IMR-90 (cell line): ENCODE measurements around the gene MACROD1. TPM values are rescaled to one million over a fixed set of nuclear protein-coding genes. Genes with fewer than 3 reads are reported as not detected.

ENCODE experiments used
- ATAC-seq: fragments of 200-7000 bp; cut with Tn5 transposase; 2 replicates; pipeline ENCODE4 v1.9.1; 2020; ENCODE audit warnings: low read depth, mild to moderate bottlenecking, moderate library complexity
- BruUV-seq: library from RNA; stranded (reverse); fragments of 400-500 nt; replicated peaks from 2 replicates; lab custom pipeline; 2021; lab: Mats Ljungman, UMichigan
- CTCF ChIA-PET: fragments of 300-600 bp; formaldehyde crosslinking; extraction: SDS; loops from one replicate; lab custom pipeline; 2021; ENCODE audit warnings: antibody characterized with exemption; lab: Yijun Ruan, JAX
- POLR2A ChIA-PET: fragments of 300-600 bp; sonication (Branson Sonifier 250); formaldehyde crosslinking; loops from one replicate; lab custom pipeline; 2022; ENCODE audit warnings: antibody characterized with exemption; ENCODE audit not compliant: unreplicated experiment; lab: Charles Lee
- DNase-seq: peaks from one replicate; pipeline ENCODE4 v3.0.0; 2013
- H2AFZ ChIP-seq: replicated peaks from 2 replicates; pipeline ENCODE3; 2013; ENCODE audit warnings: low read length, mild to moderate bottlenecking; ENCODE audit not compliant: poor library complexity
- H2AK5ac ChIP-seq: 2 replicates; pipeline ENCODE4 v1.6.1; 2013; ENCODE audit warnings: low read depth, low read length, inconsistent platforms
- H2AK9ac ChIP-seq: replicated peaks from 2 replicates; pipeline ENCODE3; 2013; ENCODE audit warnings: mild to moderate bottlenecking, low read depth, low read length, moderate library complexity; ENCODE audit not compliant: poor library complexity
- H2BK120ac ChIP-seq: 2 replicates; pipeline ENCODE4 v1.6.1; 2013; ENCODE audit warnings: low read depth, low read length, inconsistent platforms
- H2BK15ac ChIP-seq: 3 replicates; pipeline ENCODE4 v1.6.1; 2013; ENCODE audit warnings: low read depth, low read length, inconsistent platforms
- H2BK20ac ChIP-seq: 2 replicates; pipeline ENCODE4 v1.6.1; 2013; ENCODE audit warnings: low read depth, mild to moderate bottlenecking, inconsistent platforms, low read length, moderate library complexity
- H2BK5ac ChIP-seq: 2 replicates; pipeline ENCODE4 v1.6.1; 2013; ENCODE audit warnings: mild to moderate bottlenecking, low read depth, low read length, inconsistent platforms; ENCODE audit not compliant: poor library complexity, severe bottlenecking
- H3K14ac ChIP-seq: replicated peaks from 2 replicates; pipeline ENCODE4 v1.6.1; 2013; ENCODE audit warnings: low read depth, low read length, inconsistent platforms
- H3K18ac ChIP-seq: 2 replicates; pipeline ENCODE4 v1.6.1; 2013; ENCODE audit warnings: low read depth, low read length, control low read depth
- H3K23ac ChIP-seq: 2 replicates; pipeline ENCODE4 v1.6.1; 2013; ENCODE audit warnings: low read depth, low read length, inconsistent platforms
- H3K27ac ChIP-seq: 2 replicates; pipeline ENCODE4 v1.5.1; 2013; ENCODE audit warnings: mild to moderate bottlenecking, control low read depth, low read length; ENCODE audit not compliant: insufficient read depth
- H3K27me3 ChIP-seq: 2 replicates; pipeline ENCODE4 v1.6.1; 2013; ENCODE audit warnings: low read length; ENCODE audit not compliant: control insufficient read depth, insufficient read depth
- H3K36me3 ChIP-seq: 2 replicates; pipeline ENCODE4 v1.6.1; 2013; ENCODE audit warnings: low read length, mixed read lengths; ENCODE audit not compliant: control insufficient read depth, insufficient read depth
- H3K4ac ChIP-seq: 2 replicates; pipeline ENCODE4 v1.6.1; 2013; ENCODE audit warnings: low read depth, low read length, inconsistent platforms
- H3K4me1 ChIP-seq: 2 replicates; pipeline ENCODE4 v1.6.1; 2013; ENCODE audit warnings: low read length, mixed read lengths; ENCODE audit not compliant: control insufficient read depth, insufficient read depth
- H3K4me2 ChIP-seq: 2 replicates; pipeline ENCODE4 v1.6.1; 2013; ENCODE audit warnings: low read depth, mild to moderate bottlenecking, control low read depth, low read length, moderate library complexity
- H3K4me3 ChIP-seq: 2 replicates; pipeline ENCODE4 v1.5.1; 2013; ENCODE audit warnings: low read depth, mild to moderate bottlenecking, control low read depth, low read length, moderate library complexity; ENCODE audit not compliant: insufficient read depth
- H3K56ac ChIP-seq: 2 replicates; pipeline ENCODE4 v1.6.1; 2013; ENCODE audit warnings: low read length, inconsistent platforms; ENCODE audit not compliant: insufficient read depth; ENCODE audit errors: extremely low read depth
- H3K79me1 ChIP-seq, 2 experiments: 2 replicates each; pipeline ENCODE4 v1.6.1; 2013; ENCODE audit warnings: low read length in 2 of 2, inconsistent platforms in 1 of 2, low read depth in 1 of 2
- H3K9ac ChIP-seq: 2 replicates; pipeline ENCODE4 v1.6.1; 2013; ENCODE audit warnings: low read depth, low read length, control low read depth
- H3K9me1 ChIP-seq: 2 replicates; pipeline ENCODE4 v1.6.1; 2013; ENCODE audit warnings: low read length, inconsistent platforms; ENCODE audit not compliant: insufficient read depth
- H3K9me3 ChIP-seq: 2 replicates; pipeline ENCODE4 v1.6.1; 2013; ENCODE audit warnings: low read length; ENCODE audit not compliant: control insufficient read depth, insufficient read depth
- H4K20me1 ChIP-seq: 2 replicates; pipeline ENCODE4 v1.6.1; 2013; ENCODE audit warnings: low read length, inconsistent platforms; ENCODE audit not compliant: insufficient read depth
- H4K5ac ChIP-seq: 2 replicates; pipeline ENCODE4 v1.6.1; 2013; ENCODE audit warnings: mild to moderate bottlenecking, low read depth, low read length, control low read depth
- H4K8ac ChIP-seq, 2 experiments: 2 replicates each; pipeline ENCODE4 v1.6.1; 2013; ENCODE audit warnings: low read depth in 2 of 2, low read length in 2 of 2, control low read depth in 1 of 2, inconsistent platforms in 1 of 2
- H4K91ac ChIP-seq: 2 replicates; pipeline ENCODE4 v1.6.1; 2013; ENCODE audit warnings: low read depth, low read length, inconsistent platforms; ENCODE audit not compliant: insufficient read depth
- RFX5 ChIP-seq: IDR thresholded peaks from 2 replicates; pipeline ENCODE4 v1.8.0; 2012; ENCODE audit warnings: low read depth, mild to moderate bottlenecking, low read length, moderate library complexity
- WGBS, 2 experiments: methylation state at CpG; one replicate each; pipeline versions ENCODE4 v1.1.5 to v1.1.7; 2013; ENCODE audit warnings: missing lambda C conversion rate in 2 of 2; ENCODE audit not compliant: insufficient read length in 1 of 2; ENCODE audit errors: extremely low coverage in 2 of 2; 5-methylcytosine and 5-hydroxymethylcytosine counted together
- dilution Hi-C: fragments of 300-500 bp; cut with HindIII; formaldehyde crosslinking; loops from one replicate; pipeline ENCODE4 v1.14.3; 2018; ENCODE audit warnings: low sequenced_read_pairs; ENCODE audit not compliant: unreplicated experiment
- in situ Hi-C: fragments of 300-500 bp; cut with MboI; formaldehyde crosslinking; loops from 3 replicates; pipeline ENCODE4 v1.14.3; 2019; ENCODE audit warnings: low sequenced_read_pairs, inconsistent platforms, mixed read lengths
- intact Hi-C: fragments of 100-400 bp; cut with micrococcal nuclease; formaldehyde crosslinking; loops from 2 replicates; pipeline ENCODE4 v1.10.0; 2022
- polyA plus RNA-seq, 3 experiments: library from polyadenylated mRNA; depleted of rRNA; stranded (reverse); fragments of >200 nt; gene quantifications; 2 replicates each; pipeline ENCODE4 v1.2.3, GENCODE V29; 2012; ENCODE audit warnings: low replicate concordance in 1 of 3
- total RNA-seq: library from RNA; depleted of rRNA; stranded (reverse); fragments of >200 nt; gene quantifications from 2 replicates; pipeline ENCODE4 v1.2.3, GENCODE V29; 2012

Gene MACROD1
- total and polyA plus RNA-seq, 2 of the 4 experiments (the other 2 are of a cell fraction): 2.5 to 9.3 TPM

DNA sequence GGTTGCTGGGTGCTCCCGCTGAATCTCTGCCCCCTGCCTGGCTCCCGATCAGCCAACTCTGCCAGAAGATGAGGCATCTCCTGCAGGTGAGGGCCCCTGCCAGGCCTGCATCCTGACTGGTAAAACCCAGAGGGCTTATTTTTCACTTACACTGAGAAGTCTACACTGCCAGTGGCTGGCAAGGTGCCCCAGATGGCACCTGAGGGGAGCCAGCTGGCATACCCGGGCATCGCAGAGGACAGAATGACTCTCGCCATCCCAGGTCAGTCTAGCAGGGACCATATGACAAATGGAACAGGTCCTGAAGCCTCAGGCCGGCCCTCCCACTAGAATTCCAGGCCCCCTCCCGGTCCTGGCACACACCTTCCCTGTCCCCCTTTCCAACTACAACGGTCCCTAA is 30.9 kb downstream of the MACROD1 start:
- H3K36me3 ChIP-seq: no peaks in the 10 kb centered on the region
- no peak overlapping the region for H2BK20ac ChIP-seq
- WGBS, 2 experiments: 89% methylated on average over 5 of the region's 8 CpGs; no CpG with 5 or more reads in 1 of the 2 experiments
- H3K79me1 ChIP-seq: no peaks in the 10 kb centered on the region
- no peak overlapping the region for H3K4me2 ChIP-seq
- H3K9ac ChIP-seq: no peak overlapping the region
- H2AFZ ChIP-seq: no peak overlapping the region
- no peak overlapping the region for H4K8ac ChIP-seq
- no peak overlapping the region for H2BK5ac ChIP-seq
- in situ Hi-C loops: no loop called here
- H3K14ac ChIP-seq: no peak overlapping the region
- H3K18ac ChIP-seq: no peak overlapping the region
- DNase-seq (no peak), ATAC-seq (no peak)
- H3K4me1 ChIP-seq: peaks cover 4% of the 10 kb centered on the region; the same call in 1 of the 2 replicates
- CTCF ChIA-PET: no interaction called here
- H4K91ac ChIP-seq: no peak overlapping the region
- no peak overlapping the region for H2BK15ac ChIP-seq
- H2BK120ac ChIP-seq: no peak overlapping the region
- no TSS peak for BruUV-seq
- intact Hi-C loops: no loop called here
- no peaks in the 10 kb centered on the region for H3K9me1 ChIP-seq
- H3K27ac ChIP-seq: no peak overlapping the region
- TF ChIP-seq RFX5: no peak
- H3K56ac ChIP-seq: no peak overlapping the region
- no peak overlapping the region for H2AK5ac ChIP-seq
- H3K9me3 ChIP-seq: no peaks in the 10 kb centered on the region
- dilution Hi-C loops: no loop called here
- no peak overlapping the region for H3K4ac ChIP-seq
- H4K20me1 ChIP-seq: no peaks in the 10 kb centered on the region; the same call in 1 of the 2 replicates
- POLR2A ChIA-PET: no interaction called here
- H3K23ac ChIP-seq: no peak overlapping the region
- no peak overlapping the region for H3K4me3 ChIP-seq
- no peak overlapping the region for H2AK9ac ChIP-seq
- no peak overlapping the region for H4K5ac ChIP-seq
- H3K27me3 ChIP-seq: no peaks in the 10 kb centered on the region
